GM18498 (cell line): ENCODE data around the gene AP3B1.
"Not testable (repeated sequence)": the region's sequence is repeated elsewhere in the genome, so short reads cannot be mapped to it uniquely, and the experiment has no call there.

ENCODE experiments used
- ATAC-seq: cut with Tn5 transposase; IDR thresholded peaks from one replicate; pipeline ENCODE4 v1.9.1; 2021; ENCODE audit warnings: mild to moderate bottlenecking, moderate library complexity; ENCODE audit not compliant: unreplicated experiment

Gene AP3B1

GRCh38 chr5:78075301-78075700 is 219.2 kb downstream of the AP3B1 start:
- no peak for ATAC-seq

- ATAC-seq: not testable (repeated sequence)
Observed at GRCh38 chr5:78070691-78071090, 223.8 kb downstream of the AP3B1 start.

- not testable (repeated sequence) for ATAC-seq
Observed at GRCh38 chr5:78067581-78067980, 226.9 kb downstream of the AP3B1 start.

DNA sequence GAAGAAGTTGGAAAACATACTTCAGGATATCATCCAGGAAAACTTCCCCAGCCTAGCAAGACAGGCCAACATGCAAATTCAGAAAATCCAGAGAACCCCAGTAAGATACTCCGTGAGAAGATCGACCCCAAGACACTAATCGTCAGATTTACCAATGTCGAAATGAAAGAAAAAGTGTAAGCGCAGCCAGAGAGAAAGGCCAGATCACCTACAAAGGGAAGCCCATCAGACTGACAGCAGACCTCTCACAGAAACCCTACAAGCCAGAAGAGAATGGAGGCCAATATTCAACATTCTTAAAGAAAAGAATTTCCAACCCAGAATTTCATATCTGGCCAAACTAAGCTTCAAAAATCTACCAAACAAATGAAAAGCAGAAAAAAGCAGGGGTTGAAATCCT is 227.8 kb downstream of the AP3B1 start:
- ATAC-seq: not testable (repeated sequence)

- ATAC-seq: no peak
Observed at GRCh38 chr5:78065663-78066062, 228.8 kb downstream of the AP3B1 start.

- no peak for ATAC-seq
Observed at GRCh38 chr5:78064941-78065472, 229.5 kb downstream of the AP3B1 start.

DNA sequence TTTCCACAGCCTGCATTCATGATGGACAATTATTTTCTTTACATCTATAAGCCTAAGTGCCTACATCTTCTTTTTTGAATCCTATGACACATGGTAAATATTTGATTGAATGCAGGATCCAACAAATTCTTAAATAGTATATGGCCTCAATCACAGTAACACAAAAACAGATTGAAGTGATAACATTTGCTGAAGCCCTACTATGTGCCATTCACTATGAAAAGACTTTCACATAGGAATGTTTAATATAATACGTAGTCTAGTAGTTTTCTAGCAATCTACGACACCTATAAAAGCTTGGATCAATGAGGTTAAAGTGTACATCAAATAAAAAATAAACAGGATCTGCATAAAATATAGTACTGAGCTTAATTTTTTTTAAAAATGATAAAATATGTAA is 231.0 kb downstream of the AP3B1 start:
- no peak for ATAC-seq

DNA sequence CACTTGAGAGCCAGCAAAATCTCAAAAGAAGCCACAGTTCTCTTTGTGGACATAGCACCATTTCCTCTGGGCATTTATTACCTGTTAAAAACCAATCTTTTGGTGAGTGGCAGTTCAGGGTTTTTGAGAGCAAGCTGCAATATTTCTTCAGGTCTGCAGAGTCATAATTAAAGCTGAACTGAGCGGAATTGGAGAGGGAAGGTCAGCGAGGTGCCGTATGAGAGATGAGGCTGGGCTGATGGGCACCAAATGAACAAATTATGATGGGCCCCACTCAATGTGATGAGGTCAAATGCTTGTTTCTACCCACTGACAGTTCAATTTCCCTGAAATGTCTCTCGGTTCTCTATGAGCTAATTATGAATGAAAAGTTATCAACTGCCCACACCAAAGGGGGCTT is 231.9 kb downstream of the AP3B1 start:
- ATAC-seq: no peak

DNA sequence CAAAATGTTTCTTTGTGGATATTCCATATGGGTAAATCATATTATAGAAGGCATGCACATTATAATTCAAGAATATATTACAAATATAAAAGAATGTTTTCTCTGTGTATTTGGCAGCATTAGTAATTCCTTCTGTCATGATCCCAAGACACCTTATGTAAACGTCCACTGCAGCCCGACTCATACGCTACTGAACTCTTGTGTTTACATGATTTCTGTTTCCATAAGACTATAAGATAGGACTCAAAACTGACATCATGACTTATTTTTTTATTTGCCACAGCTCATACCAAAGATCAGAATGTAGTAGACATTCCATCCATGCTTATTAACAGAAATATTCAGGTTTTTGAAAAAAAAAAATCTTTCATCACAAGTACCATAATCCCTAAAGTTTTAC is 234.1 kb downstream of the AP3B1 start:
- ATAC-seq: no peak

DNA sequence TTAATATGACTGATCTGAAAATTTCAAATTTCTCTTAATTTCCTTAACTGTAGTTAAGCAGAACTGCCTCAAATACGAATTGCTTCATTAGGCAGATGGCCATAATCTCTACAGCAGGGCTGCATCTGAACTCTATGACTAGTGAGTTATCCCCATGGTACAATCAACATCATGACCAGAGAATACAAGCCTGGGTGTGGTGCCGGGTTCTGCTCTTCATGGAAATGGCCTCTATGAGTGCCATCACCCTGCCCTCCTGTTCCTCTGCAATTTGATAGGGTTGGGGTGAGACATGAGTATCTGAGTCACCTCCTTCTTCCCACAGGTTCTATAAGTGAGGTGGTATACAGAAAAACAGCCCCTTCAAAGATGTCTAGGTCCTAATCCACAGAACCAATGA is 235.9 kb downstream of the AP3B1 start:
- no peak for ATAC-seq

DNA sequence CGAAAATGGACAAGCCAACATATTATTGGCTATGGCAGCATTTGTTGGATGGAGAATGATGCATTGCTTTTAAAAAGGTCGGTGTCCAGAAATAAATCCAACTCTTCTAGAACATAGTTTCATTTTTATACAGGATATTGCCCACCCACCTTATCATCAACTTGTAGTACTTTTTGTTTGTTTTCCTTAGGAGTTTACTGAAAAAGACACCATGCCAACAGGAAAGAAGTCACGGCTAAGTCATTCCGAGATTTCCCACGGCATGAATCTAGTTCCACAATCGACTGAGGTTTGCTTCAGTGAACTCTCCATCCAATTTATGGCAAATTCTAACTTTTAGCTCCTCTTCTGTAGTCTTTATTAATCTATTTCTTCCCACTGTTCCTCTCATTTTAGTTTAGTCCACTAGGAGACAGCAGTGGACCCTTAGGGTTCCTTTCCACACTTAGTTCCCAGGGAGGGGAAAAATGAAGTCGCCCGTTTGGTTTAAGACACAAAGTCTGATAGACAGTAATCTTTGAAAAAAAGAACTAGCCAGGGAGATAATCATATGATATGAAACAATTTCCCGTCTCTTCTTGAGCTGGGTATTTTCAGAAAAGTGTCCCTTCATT is 237.5 kb downstream of the AP3B1 start:
- ATAC-seq: no peak

- no peak for ATAC-seq
Observed at GRCh38 chr5:78056053-78056452, 238.4 kb downstream of the AP3B1 start.

GRCh38 chr5:78050888-78051287 is 243.6 kb downstream of the AP3B1 start:
- no peak for ATAC-seq

DNA sequence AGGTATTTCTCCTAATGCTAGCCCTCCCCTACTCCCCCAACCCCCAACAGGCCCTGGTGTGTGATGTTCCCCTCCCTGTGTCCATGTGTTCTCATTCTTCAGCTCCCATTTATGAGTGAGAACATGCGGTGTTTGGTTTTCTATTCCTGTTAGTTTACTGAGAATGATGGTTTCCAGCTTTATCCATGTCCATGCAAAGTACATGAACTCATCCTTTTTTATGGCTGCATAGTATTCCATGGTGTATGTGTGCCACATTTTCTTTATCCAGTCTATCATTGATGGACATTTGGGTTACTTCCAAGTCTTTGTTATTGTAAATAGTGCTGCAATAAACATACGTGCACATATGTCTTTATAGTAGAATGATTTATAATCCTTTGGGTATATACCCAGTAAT is 247.7 kb downstream of the AP3B1 start:
- ATAC-seq: not testable (repeated sequence)

GRCh38 chr5:78046006-78046405 is 248.5 kb downstream of the AP3B1 start:
- ATAC-seq: no peak

GRCh38 chr5:78041805-78042204 is 252.7 kb downstream of the AP3B1 start:
- no peak for ATAC-seq

DNA sequence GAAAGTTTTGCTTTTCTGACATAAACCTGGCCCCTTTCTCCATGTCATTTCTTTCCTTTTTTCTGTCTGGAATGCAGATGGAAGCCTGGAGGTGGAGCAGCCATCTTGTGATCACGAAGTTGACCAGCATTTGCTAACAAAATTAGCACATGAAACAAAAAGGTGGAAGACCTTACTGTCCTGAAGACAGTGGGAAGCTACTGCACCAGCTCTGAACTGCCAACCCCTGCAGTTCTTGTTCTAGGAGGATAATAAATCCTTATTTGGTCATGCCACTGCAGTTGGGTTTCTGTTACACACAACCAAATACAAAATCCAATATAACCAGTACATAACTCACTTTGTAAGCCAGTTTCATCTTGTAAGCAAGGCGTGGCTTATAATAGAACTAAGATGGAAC is 269.0 kb downstream of the AP3B1 start:
- no peak for ATAC-seq

GRCh38 chr5:78019744-78020143 is 274.8 kb downstream of the AP3B1 start:
- ATAC-seq: no peak

DNA sequence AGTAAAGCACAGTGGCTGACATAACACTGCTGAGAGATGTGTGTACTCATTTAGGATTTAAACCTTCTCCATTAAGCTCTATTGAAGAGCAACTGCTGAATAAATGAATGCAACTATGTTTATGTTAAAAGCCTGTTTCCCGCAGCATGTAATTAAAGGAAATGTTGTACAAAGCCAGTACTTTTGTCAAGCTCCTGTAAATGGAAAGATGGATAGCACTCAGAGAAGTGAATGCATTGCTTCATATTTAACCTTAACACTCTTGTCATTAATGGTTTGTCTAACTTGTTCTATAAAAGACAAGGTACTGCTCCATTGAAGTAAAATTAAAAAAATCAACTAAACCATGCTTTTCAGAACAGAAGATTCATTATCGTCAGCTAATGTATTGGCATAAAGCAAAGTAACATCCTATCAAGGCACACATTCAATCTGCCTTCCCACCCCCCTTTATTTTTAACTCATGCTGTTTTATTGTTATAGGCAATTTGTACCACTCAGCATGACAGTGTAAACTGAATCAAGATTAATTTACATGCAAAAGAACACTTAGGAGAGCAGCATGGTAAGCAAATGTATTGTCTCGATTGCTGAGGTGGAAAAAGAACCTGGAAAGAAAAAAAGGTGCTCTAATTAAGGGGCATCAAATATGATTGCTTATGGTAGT is 277.5 kb downstream of the AP3B1 start:
- ATAC-seq: no peak

DNA sequence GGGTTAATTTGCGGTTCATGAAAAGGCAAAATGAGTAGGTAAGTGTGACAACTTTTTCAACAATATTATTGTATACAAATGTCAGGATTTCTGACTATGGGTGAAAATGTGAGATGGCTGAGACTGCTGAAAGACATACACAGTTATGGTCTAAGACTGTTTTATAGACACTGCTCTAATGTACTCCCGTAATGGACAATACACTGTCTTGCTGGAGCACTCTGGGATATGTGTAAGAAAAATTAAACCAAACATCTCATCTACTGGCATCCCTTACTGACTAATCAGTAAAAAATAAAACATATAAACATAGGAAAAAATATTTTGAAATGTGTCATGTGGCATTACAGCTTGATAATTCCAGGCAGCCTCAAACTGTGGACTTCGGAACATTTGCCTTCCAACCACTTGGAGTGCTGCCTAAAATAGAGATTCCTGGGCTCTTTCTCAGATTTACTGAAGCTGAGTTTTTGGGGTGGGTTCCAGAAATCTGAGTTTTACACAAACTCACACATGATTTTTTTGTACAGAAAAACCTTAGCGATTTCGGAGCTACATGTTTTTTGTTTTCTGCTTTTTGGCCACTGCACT is 284.5 kb downstream of the AP3B1 start:
- no peak for ATAC-seq

DNA sequence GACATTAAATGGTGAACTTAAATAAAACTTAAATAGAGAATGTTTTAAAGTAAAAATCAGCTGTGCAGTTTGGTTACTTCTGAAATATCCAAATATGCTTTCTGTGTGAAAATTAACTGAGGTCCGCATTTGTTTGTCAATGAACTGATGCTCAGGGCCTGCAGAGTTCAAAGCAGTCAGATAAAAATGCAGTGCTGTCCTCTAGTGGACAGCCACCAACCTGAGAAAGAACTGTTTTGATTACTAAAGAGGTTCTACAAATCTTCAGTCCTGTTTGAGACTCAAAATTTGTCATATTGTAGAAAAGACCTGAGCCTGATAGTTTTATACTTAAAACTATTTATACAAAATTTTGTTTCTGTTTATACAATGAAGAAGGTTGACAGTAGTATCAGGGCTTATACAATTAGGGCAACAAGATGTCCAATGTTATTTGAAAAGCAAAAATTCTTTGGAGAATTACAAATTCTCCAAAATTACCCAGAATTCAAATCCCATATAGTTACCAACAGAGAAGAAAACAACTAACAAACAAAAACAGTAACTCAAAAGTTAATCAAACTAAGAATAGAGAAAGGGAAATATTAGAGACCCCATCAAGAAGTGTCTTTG is 286.0 kb downstream of the AP3B1 start:
- no peak for ATAC-seq

DNA sequence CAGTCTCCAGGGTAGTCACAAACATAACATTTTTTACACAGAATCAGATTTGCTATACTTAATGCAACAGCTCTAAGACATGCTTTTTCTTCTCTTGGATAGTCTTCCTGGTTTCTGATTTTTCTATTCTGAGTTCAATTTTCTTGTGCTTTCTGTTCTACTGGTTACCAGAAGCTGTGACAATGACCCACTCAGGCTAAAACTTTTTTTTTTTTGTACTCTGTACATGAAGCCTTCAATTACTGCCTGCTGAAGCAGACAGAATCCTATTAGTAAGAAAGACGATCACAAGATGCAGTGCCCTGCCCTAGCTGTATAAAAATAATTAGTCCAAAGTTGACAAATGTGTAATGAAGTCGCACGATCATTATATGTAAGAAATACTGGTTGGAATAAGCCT is 287.3 kb downstream of the AP3B1 start:
- ATAC-seq: no peak
